Activated B cell treated with CpG ODN at 0.5 μM for 24 hours (primary cell): ENCODE data around the gene GNA14. TPM values are rescaled to one million over a fixed set of nuclear protein-coding genes. Genes with fewer than 3 reads are reported as not detected.

ENCODE experiments used
- ATAC-seq: fragments of 200-7000 bp; cut with Tn5 transposase; one replicate; pipeline ENCODE4 v1.10.0; 2021; ENCODE audit warnings: low read depth, mild to moderate bottlenecking, moderate library complexity
- CTCF ChIA-PET: fragments of 350-600 bp; sonication (Branson Sonifier 250); formaldehyde crosslinking; loops from one replicate; lab custom pipeline; 2021; ENCODE audit warnings: antibody characterized with exemption; lab: Charles Lee
- POLR2A ChIA-PET: fragments of 350-600 bp; sonication (Branson Sonifier 250); formaldehyde crosslinking; loops from one replicate; lab custom pipeline; 2021; ENCODE audit warnings: antibody characterized with exemption; lab: Charles Lee
- DNase-seq: peaks from one replicate; pipeline ENCODE4 v3.0.0; 2022
- H3K27ac Mint-ChIP-seq: one replicate; pipeline ENCODE4 v1.8.0; 2020; ENCODE audit warnings: mixed read lengths
- H3K27me3 Mint-ChIP-seq: one replicate; pipeline ENCODE4 v1.8.0; 2021; ENCODE audit warnings: mixed read lengths
- H3K36me3 Mint-ChIP-seq: one replicate; pipeline ENCODE4 v1.8.0; 2021; ENCODE audit warnings: low read depth, mixed read lengths
- H3K4me1 Mint-ChIP-seq: one replicate; pipeline ENCODE4 v1.8.0; 2021; ENCODE audit warnings: mixed read lengths
- H3K4me3 Mint-ChIP-seq: one replicate; pipeline ENCODE4 v1.8.0; 2020; ENCODE audit warnings: mild to moderate bottlenecking, mixed read lengths
- H3K9me3 Mint-ChIP-seq: one replicate; pipeline ENCODE4 v1.8.0; 2020; ENCODE audit warnings: mixed read lengths
- intact Hi-C: fragments of 100-400 bp; cut with micrococcal nuclease; formaldehyde crosslinking; loops from one replicate; pipeline ENCODE4 v1.15.1; 2024
- total RNA-seq: library from RNA; stranded (reverse); gene quantifications from 2 replicates; pipeline ENCODE4 v1.2.3, GENCODE V29; 2022
- TF ChIP-seq, protein P1 (sequence below): fragments of 200-600 bp; IDR thresholded peaks from one replicate; pipeline ENCODE4 v1.8.0; 2022; ENCODE audit warnings: antibody characterized with exemption, mild to moderate bottlenecking

Gene GNA14
- total RNA-seq, 1 donor from 2014 or later, result not detected

DNA sequence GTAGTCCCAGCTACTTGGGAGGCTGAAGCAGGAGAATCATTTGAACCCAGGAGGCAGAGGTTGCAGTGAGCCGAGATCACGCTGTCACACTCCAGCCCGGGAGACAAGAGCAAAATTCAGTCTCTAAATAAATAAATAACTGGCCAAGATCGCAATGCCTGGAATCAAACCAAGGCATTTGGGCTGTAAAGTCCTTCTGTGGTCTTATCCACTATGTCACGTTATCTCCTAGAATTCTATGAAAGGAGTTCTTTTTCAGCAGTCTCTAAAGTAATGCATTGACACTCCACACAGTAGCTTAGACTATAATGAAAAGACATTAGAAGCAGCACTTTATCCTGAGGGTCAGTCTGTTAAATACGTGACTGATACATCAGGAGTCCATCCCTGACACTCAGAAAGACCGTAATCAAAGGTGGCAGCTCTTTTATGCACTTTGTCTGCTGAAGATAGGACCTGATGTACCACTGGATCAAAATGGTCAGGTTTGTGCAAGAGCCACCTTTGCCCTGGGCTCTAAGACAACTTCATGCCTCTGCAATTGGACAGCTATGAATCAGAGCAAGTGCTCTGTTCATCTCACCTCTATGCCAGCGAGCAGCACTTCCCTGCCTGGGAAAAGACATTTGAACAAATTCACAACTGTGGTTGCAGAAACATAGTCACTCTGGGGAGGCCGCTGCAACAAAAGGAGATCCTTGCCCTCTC is 31.7 kb upstream of the GNA14 start:
- Mint-ChIP-seq H3K36me3 (no peaks in the 10 kb centered on the region), H3K9me3 (no peaks in the 10 kb centered on the region), H3K4me1 (no peaks in the 10 kb centered on the region), H3K27me3 (no peaks in the 10 kb centered on the region), H3K4me3 (no peak overlapping the region), H3K27ac (no peak overlapping the region)
- no peak for ATAC-seq
- TF ChIP-seq, protein P1, sequence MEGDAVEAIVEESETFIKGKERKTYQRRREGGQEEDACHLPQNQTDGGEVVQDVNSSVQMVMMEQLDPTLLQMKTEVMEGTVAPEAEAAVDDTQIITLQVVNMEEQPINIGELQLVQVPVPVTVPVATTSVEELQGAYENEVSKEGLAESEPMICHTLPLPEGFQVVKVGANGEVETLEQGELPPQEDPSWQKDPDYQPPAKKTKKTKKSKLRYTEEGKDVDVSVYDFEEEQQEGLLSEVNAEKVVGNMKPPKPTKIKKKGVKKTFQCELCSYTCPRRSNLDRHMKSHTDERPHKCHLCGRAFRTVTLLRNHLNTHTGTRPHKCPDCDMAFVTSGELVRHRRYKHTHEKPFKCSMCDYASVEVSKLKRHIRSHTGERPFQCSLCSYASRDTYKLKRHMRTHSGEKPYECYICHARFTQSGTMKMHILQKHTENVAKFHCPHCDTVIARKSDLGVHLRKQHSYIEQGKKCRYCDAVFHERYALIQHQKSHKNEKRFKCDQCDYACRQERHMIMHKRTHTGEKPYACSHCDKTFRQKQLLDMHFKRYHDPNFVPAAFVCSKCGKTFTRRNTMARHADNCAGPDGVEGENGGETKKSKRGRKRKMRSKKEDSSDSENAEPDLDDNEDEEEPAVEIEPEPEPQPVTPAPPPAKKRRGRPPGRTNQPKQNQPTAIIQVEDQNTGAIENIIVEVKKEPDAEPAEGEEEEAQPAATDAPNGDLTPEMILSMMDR, result no peak
- intact Hi-C loops, result no loop called here
- no peak for DNase-seq
- ChIA-PET CTCF (no interaction called here), POLR2A (no interaction called here)

DNA sequence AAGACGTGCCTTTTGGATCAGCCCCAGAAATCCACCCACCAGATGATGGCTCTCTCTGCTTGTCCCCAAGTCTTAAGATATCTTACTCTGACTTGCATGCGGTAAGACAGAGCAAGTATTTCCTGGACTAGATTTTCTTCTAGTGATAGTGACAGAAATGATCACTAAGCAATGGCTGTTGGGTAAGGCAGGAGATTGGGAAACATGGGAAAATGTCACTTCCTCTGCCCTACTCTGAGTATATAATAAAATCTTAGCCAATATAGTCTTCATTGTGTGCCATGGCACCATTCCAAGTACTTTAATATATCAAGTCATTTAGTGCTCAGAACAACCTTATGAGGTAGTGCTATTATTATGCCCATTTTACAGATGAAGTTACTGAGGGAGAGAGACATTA is 31.0 kb upstream of the GNA14 start:
- Mint-ChIP-seq H3K27me3 (no peaks in the 10 kb centered on the region), H3K4me3 (no peak overlapping the region), H3K9me3 (no peaks in the 10 kb centered on the region), H3K36me3 (no peaks in the 10 kb centered on the region), H3K27ac (no peak overlapping the region), H3K4me1 (no peaks in the 10 kb centered on the region)
- TF ChIP-seq, protein P1, result no peak
- POLR2A ChIA-PET, result no interaction called here
- DNase-seq, result no peak
- intact Hi-C loops, result no loop called here
- CTCF ChIA-PET, result no interaction called here
- ATAC-seq, result no peak

DNA sequence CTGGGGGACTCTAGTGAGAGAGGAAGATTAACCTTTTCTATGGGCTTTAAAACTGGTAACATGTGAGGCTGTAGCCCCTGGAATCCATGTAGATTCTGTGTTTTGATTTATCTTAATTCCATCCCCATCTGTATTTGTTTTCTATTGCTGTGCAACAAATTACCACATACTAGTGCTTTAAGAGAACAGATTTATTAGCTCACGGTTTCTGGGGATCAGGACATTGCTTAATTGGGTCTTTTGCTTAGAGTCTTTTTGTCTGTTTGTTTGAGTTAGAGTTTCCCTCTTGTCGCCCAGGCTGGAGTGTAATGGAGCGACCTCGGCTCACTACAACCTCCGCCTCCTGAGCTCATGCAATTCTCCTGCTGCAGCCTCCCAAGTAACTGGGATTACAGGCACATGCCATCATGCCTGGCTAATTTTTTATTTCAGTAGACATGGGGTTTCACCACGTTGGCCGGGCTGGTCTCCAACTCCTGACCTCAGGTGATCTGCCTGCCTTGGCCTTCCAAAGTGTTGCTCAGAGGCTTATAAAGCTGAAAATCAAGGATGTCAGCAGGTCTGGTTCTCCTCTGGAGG is 29.9 kb upstream of the GNA14 start:
- Mint-ChIP-seq H3K27me3 (no peaks in the 10 kb centered on the region), H3K4me3 (no peak overlapping the region), H3K27ac (no peak overlapping the region), H3K36me3 (no peaks in the 10 kb centered on the region), H3K4me1 (no peaks in the 10 kb centered on the region), H3K9me3 (no peaks in the 10 kb centered on the region)
- intact Hi-C loops, result no loop called here
- ATAC-seq (no peak), DNase-seq (no peak)
- TF ChIP-seq, protein P1, result no peak
- POLR2A ChIA-PET, result no interaction called here
- CTCF ChIA-PET, result no interaction called here

DNA sequence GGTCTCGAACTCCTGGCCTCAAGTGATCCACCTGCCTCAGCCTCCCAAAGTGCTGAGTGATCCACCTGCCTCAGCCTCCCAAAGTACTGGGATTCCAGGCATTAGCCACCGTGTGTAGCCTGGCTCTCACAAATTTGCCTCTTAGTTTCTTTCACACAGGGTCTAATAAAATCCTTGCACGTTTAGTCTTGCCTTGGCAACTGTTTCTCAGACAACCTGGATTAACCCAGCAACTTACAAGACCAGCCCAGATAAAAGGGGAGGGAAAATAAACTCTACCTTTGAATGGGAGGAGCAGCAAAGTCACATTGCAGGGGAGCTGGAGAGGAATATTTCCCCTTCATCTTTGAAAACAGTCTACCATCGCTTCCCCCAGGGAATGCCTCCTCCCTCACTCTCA is 29.3 kb upstream of the GNA14 start:
- ChIA-PET POLR2A (no interaction called here), CTCF (no interaction called here)
- Mint-ChIP-seq H3K4me1 (no peaks in the 10 kb centered on the region), H3K4me3 (no peak overlapping the region), H3K27me3 (no peaks in the 10 kb centered on the region), H3K9me3 (no peaks in the 10 kb centered on the region), H3K36me3 (no peaks in the 10 kb centered on the region), H3K27ac (no peak overlapping the region)
- intact Hi-C loops, result no loop called here
- TF ChIP-seq, protein P1, result no peak
- ATAC-seq (no peak), DNase-seq (no peak)

DNA sequence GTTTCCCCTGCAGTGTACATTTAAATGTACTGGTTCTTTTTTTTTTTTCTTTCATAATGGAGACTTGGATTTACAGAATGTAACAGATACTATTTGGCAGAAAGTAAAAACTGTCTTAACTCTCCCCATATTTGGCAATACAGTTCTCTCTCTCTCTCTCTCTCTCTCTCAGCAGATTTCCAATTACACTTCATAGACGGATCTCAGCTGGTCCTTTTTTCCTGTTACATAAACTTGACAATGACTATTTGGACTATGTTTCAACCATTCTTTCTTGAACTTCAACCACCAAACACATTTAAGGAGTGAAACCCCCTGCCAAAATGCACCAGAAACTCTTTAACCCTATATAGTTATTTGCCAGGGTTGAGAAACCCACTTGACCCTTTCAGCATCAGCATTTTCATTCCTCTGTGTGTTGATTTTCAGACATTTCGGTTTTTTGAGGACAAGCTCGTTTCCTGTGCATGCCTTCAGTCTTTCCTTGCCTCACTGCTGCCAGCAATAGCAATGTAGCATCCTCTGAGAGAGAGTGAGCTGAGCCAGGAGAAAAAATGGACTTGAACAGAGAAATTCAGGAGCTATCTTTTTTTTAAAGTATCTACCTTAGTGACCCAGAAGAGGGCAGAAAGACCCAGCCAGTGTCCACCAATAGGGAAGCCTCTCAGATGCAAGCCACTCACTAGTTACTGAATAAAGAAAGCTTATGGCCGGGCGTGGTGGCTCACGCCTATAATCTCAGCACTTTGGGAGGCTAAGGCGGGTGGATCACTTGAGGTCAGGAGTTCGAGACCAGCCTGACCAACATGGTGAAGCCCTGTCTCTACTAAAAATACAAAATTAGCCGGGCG is 26.0 kb upstream of the GNA14 start:
- Mint-ChIP-seq H3K36me3 (no peaks in the 10 kb centered on the region), H3K27ac (no peak overlapping the region), H3K9me3 (no peaks in the 10 kb centered on the region), H3K27me3 (no peaks in the 10 kb centered on the region), H3K4me3 (no peak overlapping the region), H3K4me1 (no peaks in the 10 kb centered on the region)
- TF ChIP-seq, protein P1, result no peak
- DNase-seq (no peak), ATAC-seq (no peak)
- CTCF ChIA-PET, result no interaction called here
- POLR2A ChIA-PET, result no interaction called here
- intact Hi-C loops, result no loop called here
